NCI-H1092 (cell line): ENCODE results near the gene GPR146.

Source experiments
- DNase-seq: peaks from one replicate; lab custom pipeline; 2025; lab: John Stamatoyannopoulos, UW

GPR146 gene

GRCh38 chr7:1043552-1044188 is 676 bp upstream of the GPR146 start:
- no peak for DNase-seq

- no peak for DNase-seq
Measured at GRCh38 chr7:1045069-1046063, 1.0 kb downstream of the GPR146 start.

GRCh38 chr7:1046722-1047679 is 2.7 kb downstream of the GPR146 start:
- no peak for DNase-seq

GRCh38 chr7:1049006-1049741 is 4.8 kb downstream of the GPR146 start:
- no peak for DNase-seq

- DNase-seq = no peak
Measured at GRCh38 chr7:1049801-1050200, 5.5 kb downstream of the GPR146 start.

- no peak for DNase-seq
Measured at GRCh38 chr7:1050254-1050906, 6.0 kb downstream of the GPR146 start.

GRCh38 chr7:1050956-1051690 is 6.8 kb downstream of the GPR146 start:
- no peak for DNase-seq

GRCh38 chr7:1052031-1052818 is 7.9 kb downstream of the GPR146 start:
- no peak for DNase-seq

GRCh38 chr7:1053002-1053411 is 8.7 kb downstream of the GPR146 start:
- no peak for DNase-seq

GRCh38 chr7:1053816-1054370 is 9.5 kb downstream of the GPR146 start:
- DNase-seq = no peak

GRCh38 chr7:1054438-1054837 is 10.1 kb downstream of the GPR146 start:
- DNase-seq = no peak

GRCh38 chr7:1054861-1055450 is 10.6 kb downstream of the GPR146 start:
- DNase-seq = peak; percentile 51

- no peak for DNase-seq
Measured at GRCh38 chr7:1055491-1055955, 11.2 kb downstream of the GPR146 start.

- no peak for DNase-seq
Measured at GRCh38 chr7:1055956-1056784, 11.8 kb downstream of the GPR146 start.

- DNase-seq = no peak
Measured at GRCh38 chr7:1056785-1057410, 12.6 kb downstream of the GPR146 start.

GRCh38 chr7:1057416-1058291 is 13.3 kb downstream of the GPR146 start:
- DNase-seq = no peak
